HG02981 (cell line): Measurements from ENCODE around the gene GARIN5A.
"Not testable (repeated sequence)": the region's sequence is repeated elsewhere in the genome, so short reads cannot be mapped to it uniquely, and the experiment has no call there.

Source experiments
- ATAC-seq: cut with Tn5 transposase; IDR thresholded peaks from one replicate; pipeline ENCODE4 v1.9.1; 2021; ENCODE audit warnings: mild to moderate bottlenecking, moderate library complexity; ENCODE audit not compliant: unreplicated experiment

Gene GARIN5A

GRCh38 chr19:50489461-50490011 is 12.9 kb upstream of the GARIN5A start:
- no peak for ATAC-seq

- no peak for ATAC-seq
Observed at GRCh38 chr19:50488389-50489194, 11.9 kb upstream of the GARIN5A start.

GRCh38 chr19:50486823-50487515 is 10.3 kb upstream of the GARIN5A start:
- no peak for ATAC-seq

DNA sequence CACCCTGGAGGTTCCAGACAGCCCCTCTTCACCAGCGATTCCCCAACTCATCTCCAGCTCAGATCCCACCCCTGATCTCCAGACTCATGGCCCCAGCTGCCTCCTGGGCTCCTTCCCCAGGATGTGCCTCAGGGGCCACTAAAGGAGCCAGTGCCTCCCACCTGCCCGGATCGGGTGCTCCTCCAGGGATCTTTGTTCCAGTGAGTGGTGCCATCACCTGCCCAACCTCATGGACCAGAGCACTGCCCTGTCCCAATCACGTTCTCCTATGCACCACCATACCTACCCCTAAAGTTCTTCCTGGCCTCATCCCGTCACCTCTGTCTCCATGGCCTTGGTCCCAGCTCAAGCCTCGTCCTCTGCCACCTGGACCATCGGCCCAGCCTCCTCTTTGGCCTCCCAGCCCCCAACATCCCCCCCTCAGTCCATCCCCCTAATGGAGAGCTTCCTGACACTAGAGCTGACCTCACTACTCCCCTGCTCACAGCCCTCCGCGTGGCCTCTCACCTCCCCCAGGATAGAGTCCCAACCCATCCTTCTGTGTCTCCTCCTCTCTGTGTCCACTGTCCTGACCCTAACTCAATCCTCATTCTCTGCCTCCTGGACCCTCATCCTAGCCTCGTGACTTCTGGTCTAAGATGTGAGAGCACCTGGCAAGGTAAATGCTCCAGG is 8.8 kb upstream of the GARIN5A start:
- ATAC-seq = no peak

DNA sequence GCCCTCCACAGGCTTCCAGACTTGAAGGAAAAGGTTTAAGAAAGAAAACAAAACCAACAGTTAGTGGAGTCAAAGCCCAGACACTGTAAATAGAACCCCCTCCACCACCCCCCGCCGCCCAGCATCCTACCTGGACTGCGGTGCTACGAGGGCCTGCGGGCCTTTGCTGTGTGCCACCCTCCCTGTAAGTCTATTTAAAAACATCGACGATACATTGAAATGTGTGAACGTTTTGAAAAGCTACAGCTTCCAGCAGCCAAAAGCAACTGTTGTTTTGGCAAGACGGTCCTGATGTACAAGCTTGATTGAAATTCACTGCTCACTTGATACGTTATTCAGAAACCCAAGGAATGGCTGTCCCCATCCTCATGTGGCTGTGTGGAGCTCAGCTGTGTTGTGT is 6.3 kb upstream of the GARIN5A start:
- ATAC-seq = no peak

DNA sequence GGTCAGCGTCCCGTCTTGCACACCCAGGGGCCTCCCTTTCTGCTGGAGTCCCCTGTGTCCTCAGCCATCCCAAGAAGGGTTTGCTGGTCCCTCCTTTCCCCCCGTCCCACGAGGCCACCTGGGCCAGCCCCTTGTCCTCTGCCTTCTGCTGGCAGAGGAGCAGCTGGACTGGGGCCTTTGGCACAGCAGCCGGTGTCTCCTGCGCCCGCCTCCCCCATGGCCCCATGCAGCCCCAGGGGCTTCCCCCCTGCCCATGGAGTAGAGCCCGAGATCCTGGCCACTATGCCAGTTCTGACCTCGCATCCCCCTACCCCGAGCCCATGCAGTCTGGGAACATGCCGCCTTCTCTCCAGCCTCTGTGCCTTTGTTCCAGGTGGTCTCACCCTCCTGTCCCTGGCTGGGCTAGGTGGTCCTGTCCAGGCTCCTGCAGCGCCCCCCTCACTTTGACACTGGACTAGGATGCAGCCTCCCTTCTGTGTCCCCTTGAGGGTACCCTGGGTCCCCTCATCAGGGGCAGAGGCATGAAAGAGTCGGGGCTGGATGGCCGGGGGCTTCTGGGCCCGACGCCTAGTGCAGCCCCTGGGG is 5.7 kb upstream of the GARIN5A start:
- no peak for ATAC-seq

- no peak for ATAC-seq
Observed at GRCh38 chr19:50481351-50482149, 4.9 kb upstream of the GARIN5A start.

DNA sequence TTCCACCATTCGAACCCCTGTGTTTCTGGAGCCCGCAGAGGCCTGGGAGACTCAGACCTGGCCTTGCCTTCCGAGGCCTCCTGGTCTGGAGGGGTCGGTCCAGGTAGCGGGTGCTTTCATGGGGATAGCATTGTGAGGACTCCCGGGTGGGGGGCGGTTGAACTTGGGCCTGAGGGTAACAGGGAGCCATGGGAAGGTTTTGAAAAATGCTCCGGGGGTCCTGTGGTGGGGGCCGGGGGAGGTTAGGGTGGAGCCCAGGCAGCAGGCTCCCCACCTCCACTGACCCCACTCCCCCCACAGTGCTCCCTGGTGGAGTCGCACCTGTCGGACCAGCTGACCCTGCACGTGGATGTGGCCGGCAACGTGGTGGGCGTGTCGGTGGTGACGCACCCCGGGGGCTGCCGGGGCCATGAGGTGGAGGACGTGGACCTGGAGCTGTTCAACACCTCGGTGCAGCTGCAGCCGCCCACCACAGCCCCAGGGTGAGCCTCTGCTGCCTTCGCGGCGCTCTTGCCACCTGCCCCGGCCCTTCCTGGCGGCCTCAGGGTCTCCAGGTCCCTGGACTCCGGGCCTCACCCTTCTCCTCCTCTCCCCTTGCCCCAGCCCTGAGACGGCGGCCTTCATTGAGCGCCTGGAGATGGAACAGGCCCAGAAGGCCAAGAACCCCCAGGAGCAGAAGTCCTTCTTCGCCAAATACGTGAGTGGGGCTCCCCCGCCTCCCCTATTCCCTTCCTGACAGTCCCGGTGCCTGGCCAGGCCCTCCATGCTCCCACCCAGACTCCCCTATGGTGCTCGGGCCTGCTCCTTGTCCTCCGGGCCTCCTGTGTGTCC is 3.8 kb upstream of the GARIN5A start:
- no peak for ATAC-seq

- no peak for ATAC-seq
Observed at GRCh38 chr19:50479761-50480251, 3.2 kb upstream of the GARIN5A start.

GRCh38 chr19:50478901-50479715 is 2.5 kb upstream of the GARIN5A start:
- no peak for ATAC-seq

DNA sequence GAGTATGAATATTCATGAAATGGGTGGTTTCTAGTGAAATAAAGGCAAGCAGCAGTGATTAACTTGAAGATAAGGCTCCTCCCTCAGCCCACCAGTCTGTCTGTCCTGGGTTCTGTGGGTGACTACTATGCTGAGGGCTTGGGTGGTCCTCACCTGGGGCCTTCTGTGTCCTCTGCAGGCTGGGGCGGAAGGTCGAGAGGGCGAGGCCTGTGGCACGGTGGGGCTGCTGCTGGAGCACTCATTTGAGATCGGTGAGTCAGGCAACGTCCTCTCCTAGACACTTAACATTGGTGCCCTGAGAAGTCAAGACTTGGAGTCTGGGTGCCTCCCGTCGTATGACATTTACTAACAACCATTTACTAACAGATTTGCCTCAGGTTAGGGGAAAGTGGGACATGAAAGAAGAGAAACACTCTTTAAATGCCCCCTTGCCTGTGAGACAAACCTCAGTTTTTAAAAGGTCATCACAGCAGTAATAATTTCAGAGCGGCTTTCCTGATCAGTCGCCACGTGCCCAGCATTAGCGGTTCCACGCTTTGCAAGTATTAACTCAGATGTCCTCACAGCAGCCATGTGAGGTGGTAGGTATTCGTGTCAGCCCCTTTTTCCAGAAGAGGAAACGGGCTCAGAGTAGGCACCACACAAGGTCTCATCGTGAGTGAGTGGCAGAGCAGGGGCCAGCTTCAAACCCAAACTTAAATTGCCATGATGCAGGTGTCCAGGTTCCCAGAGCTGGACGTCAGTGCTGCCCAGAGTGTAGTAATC is 1.3 kb upstream of the GARIN5A start:
- no peak for ATAC-seq

- ATAC-seq = no peak
Observed at GRCh38 chr19:50476907-50477238, 225 bp upstream of the GARIN5A start.

GRCh38 chr19:50475736-50476223 is 868 bp downstream of the GARIN5A start:
- ATAC-seq = no peak

DNA sequence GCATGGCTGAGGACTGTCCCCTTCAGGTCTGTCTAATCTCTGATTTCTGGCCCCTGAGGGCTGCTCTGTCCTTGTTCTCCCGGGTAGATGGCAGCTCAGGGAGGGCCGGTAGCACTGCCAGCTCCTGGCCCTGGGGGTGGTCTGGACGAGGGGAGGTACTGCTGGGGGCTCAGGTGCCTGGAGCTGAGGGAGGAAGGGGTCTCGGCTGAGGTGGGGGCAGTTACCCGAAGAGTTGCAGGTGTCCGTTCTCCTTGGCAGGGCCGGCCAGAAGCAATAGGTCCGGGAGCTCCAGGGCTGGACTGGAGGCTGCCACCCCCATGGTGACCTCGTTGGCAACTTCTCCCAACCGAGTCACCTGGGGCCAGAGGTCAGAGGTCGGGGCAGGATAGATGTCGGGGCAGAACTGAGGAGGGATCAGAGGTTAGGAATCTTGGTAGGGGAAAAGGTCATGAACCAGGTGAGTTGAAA is 1.5 kb downstream of the GARIN5A start:
- ATAC-seq = no peak

DNA sequence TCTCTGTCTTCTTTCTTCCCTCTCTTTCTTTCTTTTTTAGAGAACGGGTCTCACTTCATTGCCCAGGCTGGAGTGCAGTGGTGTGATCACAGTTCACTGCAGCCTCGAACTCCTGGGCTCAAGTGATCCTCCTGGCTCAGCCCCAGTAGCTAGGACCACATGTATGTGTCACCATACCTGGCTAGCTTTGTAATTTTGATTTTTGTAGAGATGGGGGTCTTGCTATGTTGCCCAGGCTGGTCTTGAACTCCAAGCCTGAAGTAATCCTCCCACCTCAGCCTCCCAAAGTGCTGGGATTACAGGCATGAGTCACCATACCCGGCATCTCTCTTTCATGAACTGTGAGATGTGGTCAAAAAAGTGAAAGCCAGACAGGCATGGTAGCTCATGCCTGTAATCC is 3.3 kb downstream of the GARIN5A start:
- not testable (repeated sequence) for ATAC-seq

DNA sequence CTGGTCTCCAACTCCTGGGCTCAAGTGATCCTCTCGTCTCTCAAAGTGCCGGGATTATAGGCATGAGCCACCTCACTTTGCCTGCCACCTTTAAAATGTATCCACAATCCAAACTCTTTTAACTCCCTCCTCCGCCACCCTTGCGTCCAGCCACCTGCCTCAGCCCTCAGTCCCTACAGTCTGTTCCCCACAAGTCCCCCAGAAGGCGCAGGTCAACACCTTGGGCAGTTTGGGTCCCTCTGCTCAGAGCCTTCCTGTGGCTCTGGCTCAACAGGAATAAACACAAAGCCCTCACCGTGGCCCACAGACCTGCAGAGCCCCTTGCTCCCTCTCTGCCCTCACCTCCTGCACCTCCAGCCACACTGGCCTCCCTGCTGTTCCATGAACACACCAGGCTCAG is 7.8 kb downstream of the GARIN5A start:
- ATAC-seq = no peak

GRCh38 chr19:50467566-50467965 is 9.1 kb downstream of the GARIN5A start:
- ATAC-seq = no peak

GRCh38 chr19:50466706-50467039 is 10.0 kb downstream of the GARIN5A start:
- ATAC-seq = no peak
